Psoas muscle (tissue), 8 donors: ENCODE results near the gene HBP1. TPM values are rescaled to one million over a fixed set of nuclear protein-coding genes. Genes with fewer than 3 reads are reported as not detected.

Experiments
- ATAC-seq, 4 donors: fragments of 200-7000 bp; cut with Tn5 transposase; one replicate each; pipeline ENCODE4 v1.9.1; 2020; ENCODE audit warnings: moderate library complexity in 3 of 4, mild to moderate bottlenecking in 2 of 4
- DNase-seq, 2 donors: peaks; one replicate each; pipeline ENCODE4 v3.0.0-alpha.2; 2020
- H3K27ac ChIP-seq: fragments of 200-600 bp; one replicate; pipeline ENCODE4 v1.8.0; 2022
- H3K27me3 ChIP-seq, 3 donors: fragments of 200-600 bp in 1 of 3; one replicate each; pipeline versions ENCODE4 v1.6.1 to v1.8.0; 2013 to 2022; ENCODE audit warnings: low read length in 2 of 3, mild to moderate bottlenecking in 2 of 3, moderate library complexity in 1 of 3; ENCODE audit not compliant: insufficient read depth in 3 of 3
- H3K36me3 ChIP-seq, 2 donors: fragments of 200-600 bp in 1 of 2; one replicate each; pipeline versions ENCODE4 v1.6.1 to v1.8.0; 2013 to 2022; ENCODE audit warnings: low read depth in 1 of 2, mild to moderate bottlenecking in 1 of 2, moderate library complexity in 1 of 2; ENCODE audit not compliant: insufficient read depth in 1 of 2
- H3K4me1 ChIP-seq: fragments of 200-600 bp; one replicate; pipeline ENCODE4 v1.8.0; 2022
- H3K4me3 ChIP-seq: fragments of 200-600 bp; one replicate; pipeline ENCODE4 v1.8.0; 2022; ENCODE audit warnings: mild to moderate bottlenecking
- H3K9me3 ChIP-seq: fragments of 200-600 bp; one replicate; pipeline ENCODE4 v1.8.0; 2022
- CTCF ChIP-seq: fragments of 200-600 bp; IDR thresholded peaks from one replicate; pipeline ENCODE4 v1.8.0; 2022; ENCODE audit warnings: antibody characterized with exemption
- WGBS, 3 donors: extraction: QIAGEN DNeasy Blood & Tissue Kit; methylation state at CpG; one replicate each; pipeline versions ENCODE4 v1.1.6 to v1.1.7; 2013; 5-methylcytosine and 5-hydroxymethylcytosine counted together
- intact Hi-C, 2 donors: fragments of 100-400 bp; cut with DNase I; formaldehyde crosslinking; loops; one replicate each; pipeline versions ENCODE4 v1.11.0 to v1.14.2; 2022
- polyA plus RNA-seq, 3 donors: library from polyadenylated mRNA; stranded (reverse); fragments of 200-250 nt; gene quantifications; one replicate each; pipeline ENCODE4 v1.2.3, GENCODE V29; 2013
- total RNA-seq, 4 donors: library from RNA; stranded (reverse); fragmentation: NEBNext Ultra II Directional in 2 of 4; extraction: Animal tissue kit (Norgen Biotek cat#: 25700) in 2 of 4; gene quantifications; one replicate each; pipeline versions ENCODE4 v1.2.1 to v1.2.4, GENCODE V29; 2021 to 2023
- donor health status: healthy with polysubstance abuse.
- donor health status: DM: no; HTN: no; CAD: no; lungs with moderate emphysema.
- donor health status: Bipolar disorder and iron deficiency.
- donor health status: healthy.
- donor health status: DM: yes; HTN: yes; CAD: no.
- donor health status: DM: no; HTN: no; CAD: no.
- donor health status: DM: no; HTN: no; CAD: no.
- donor health status: DM: yes; HTN: yes; CAD: no.

HBP1 gene
- total and polyA plus RNA-seq, 7 donors = 14.6 to 76.7 (median 69.5) TPM

GRCh38 chr7:107206706-107207105, 37.9 kb downstream of the HBP1 start:
- no peaks in the 10 kb centered on the region for H3K9me3 ChIP-seq
- WGBS, 3 donors = 82 to 89% (median 83%) methylated on average over 3 of the region's 3 CpGs
- no peak overlapping the region for H3K4me3 ChIP-seq
- no peak overlapping the region for H3K27ac ChIP-seq
- ATAC-seq (no peak), DNase-seq (no peak)
- intact Hi-C loops = loop anchor here in 1 of 2 donors (10.0 kb wide), 2 partner anchors 298 to 518 kb away; no protein-coding TSS in a partner anchor
- peaks cover 5 to 53% of the 10 kb centered on the region in 2 donors for H3K36me3 ChIP-seq
- no peaks in the 10 kb centered on the region for H3K27me3 ChIP-seq
- peaks cover 24% of the 10 kb centered on the region for H3K4me1 ChIP-seq
- TF ChIP-seq CTCF = no peak

GRCh38 chr7:107207459-107207858, 38.7 kb downstream of the HBP1 start:
- intact Hi-C loops = loop anchor here in 1 of 2 donors (10.0 kb wide), 2 partner anchors 297 to 517 kb away; no protein-coding TSS in a partner anchor
- H3K36me3 ChIP-seq = peaks cover 5 to 46% of the 10 kb centered on the region in 2 donors
- no peaks in the 10 kb centered on the region for H3K27me3 ChIP-seq
- H3K9me3 ChIP-seq = no peaks in the 10 kb centered on the region
- H3K4me3 ChIP-seq = no peak overlapping the region
- 77 to 94% (median 84%) methylated on average over 5 of the region's 5 CpGs for WGBS, 3 donors
- H3K27ac ChIP-seq = peak overlapping the region; percentile 82
- ATAC-seq (peak in 1 of 4 donors; percentile 13), DNase-seq (no peak)
- H3K4me1 ChIP-seq = peaks cover 24% of the 10 kb centered on the region
- TF ChIP-seq CTCF = no peak

- peak; percentile 69 to 84 (median 75) for ATAC-seq
- Histone ChIP-seq H3K4me3 (no peak overlapping the region), H3K36me3 (peaks cover 5 to 40% of the 10 kb centered on the region in 2 donors), H3K9me3 (no peaks in the 10 kb centered on the region), H3K27ac (peak overlapping the region; percentile 82), H3K4me1 (peaks cover 24% of the 10 kb centered on the region), H3K27me3 (no peaks in the 10 kb centered on the region)
- intact Hi-C loops = loop anchor here in 1 of 2 donors (10.0 kb wide), 2 partner anchors 297 to 517 kb away; no protein-coding TSS in a partner anchor
- TF ChIP-seq CTCF = no peak
- DNase-seq = no peak
- WGBS, 3 donors = 20 to 30% (median 21%) methylated on average over 3 of the region's 3 CpGs
These were observed 39.3 kb downstream of the HBP1 start for GRCh38 chr7:107208024-107208521.

GRCh38 chr7:107208563-107208962, 39.8 kb downstream of the HBP1 start:
- peak in 3 of 4 donors; percentile 39 to 43 (median 42) for ATAC-seq
- no peak overlapping the region for H3K4me3 ChIP-seq

More at GRCh38 chr7:107208563-107208962, 39.8 kb downstream of the HBP1 start:
- H3K9me3 ChIP-seq = no peaks in the 10 kb centered on the region
- intact Hi-C loops = loop anchor here in 1 of 2 donors (10.0 kb wide), 2 partner anchors 296 to 516 kb away; no protein-coding TSS in a partner anchor
- H3K4me1 ChIP-seq = peaks cover 24% of the 10 kb centered on the region
- H3K27ac ChIP-seq = peak overlapping the region; percentile 82
- no peaks in the 10 kb centered on the region for H3K27me3 ChIP-seq
- no peak for TF ChIP-seq CTCF
- DNase-seq = no peak
- peaks cover 5 to 35% of the 10 kb centered on the region in 2 donors for H3K36me3 ChIP-seq
- WGBS, 3 donors = 56 to 86% (median 61%) methylated on average over 5 of the region's 5 CpGs
